Inflammatory macrophage treated with lipopolysaccharide for 4 hours (primary cell): ENCODE data around the gene SHKBP1.
A peak's percentile ranks its signal among the peaks of the same experiment; 100 is the strongest.
"Not testable (repeated sequence)": the region's sequence is repeated elsewhere in the genome, so short reads cannot be mapped to it uniquely, and the experiment has no call there.

Experiments
- DNase-seq: peaks from one replicate; pipeline ENCODE4 v3.0.0-alpha.2; 2020

SHKBP1 gene

GRCh38 chr19:40585241-40585981 is 8.7 kb downstream of the SHKBP1 start:
- peak; percentile 96 for DNase-seq

GRCh38 chr19:40585982-40586422 is 9.3 kb downstream of the SHKBP1 start:
- no peak for DNase-seq

- no peak for DNase-seq
These were observed 9.9 kb downstream of the SHKBP1 start for GRCh38 chr19:40586611-40587010.

- no peak for DNase-seq
These were observed 11.6 kb downstream of the SHKBP1 start for GRCh38 chr19:40588110-40588854.

GRCh38 chr19:40588926-40589569 is 12.4 kb downstream of the SHKBP1 start:
- DNase-seq = no peak

GRCh38 chr19:40589591-40590429 is 13.1 kb downstream of the SHKBP1 start:
- DNase-seq = no peak

- no peak for DNase-seq
These were observed 14.0 kb downstream of the SHKBP1 start for GRCh38 chr19:40590464-40591265.

GRCh38 chr19:40591724-40592123 is 15.1 kb downstream of the SHKBP1 start:
- not testable (repeated sequence) for DNase-seq

- peak; percentile 80 for DNase-seq
These were observed 15.5 kb downstream of the SHKBP1 start for GRCh38 chr19:40592170-40592569.

- DNase-seq = no peak
These were observed 17.6 kb downstream of the SHKBP1 start for GRCh38 chr19:40594255-40594654.

- DNase-seq = no peak
These were observed 18.0 kb downstream of the SHKBP1 start for GRCh38 chr19:40594657-40595091.

GRCh38 chr19:40596608-40597328 is 20.1 kb downstream of the SHKBP1 start:
- DNase-seq = peak; percentile 64

GRCh38 chr19:40597329-40597838 is 20.7 kb downstream of the SHKBP1 start:
- DNase-seq = no peak

- DNase-seq = peak; percentile 76
These were observed 21.6 kb downstream of the SHKBP1 start for GRCh38 chr19:40598121-40598917.

GRCh38 chr19:40598918-40599307 is 22.2 kb downstream of the SHKBP1 start:
- DNase-seq = no peak

GRCh38 chr19:40599331-40599901 is 22.7 kb downstream of the SHKBP1 start:
- DNase-seq = no peak

- DNase-seq = no peak
These were observed 23.4 kb downstream of the SHKBP1 start for GRCh38 chr19:40599902-40600569.

GRCh38 chr19:40600570-40601133 is 24.0 kb downstream of the SHKBP1 start:
- DNase-seq = no peak
